Neuronal stem cell (in vitro differentiated cells): ENCODE results near the gene GDF7.

Experiments used
- DNase-seq: peaks from one replicate; pipeline ENCODE4 v3.0.0-alpha.2; 2013; ENCODE audit warnings: low spot score
- H2AFZ ChIP-seq: one replicate; pipeline ENCODE4 v1.6.1; 2013; ENCODE audit warnings: mild to moderate bottlenecking, low read length, inconsistent platforms
- H2AK5ac ChIP-seq: 2 replicates; pipeline ENCODE4 v1.6.1; 2013; ENCODE audit warnings: low read depth, mild to moderate bottlenecking, inconsistent platforms, low read length, moderate library complexity, mixed read lengths
- H2BK120ac ChIP-seq: 2 replicates; pipeline ENCODE4 v1.6.1; 2013; ENCODE audit warnings: low read depth, mild to moderate bottlenecking, inconsistent platforms, low read length, moderate library complexity, mixed read lengths
- H2BK12ac ChIP-seq: one replicate; pipeline ENCODE4 v1.6.1; 2013; ENCODE audit warnings: low read length, inconsistent platforms
- H2BK15ac ChIP-seq: 2 replicates; pipeline ENCODE4 v1.6.1; 2013; ENCODE audit warnings: mild to moderate bottlenecking, low read length, inconsistent platforms, mixed read lengths
- H2BK5ac ChIP-seq: one replicate; pipeline ENCODE4 v1.6.1; 2013; ENCODE audit warnings: inconsistent platforms, mild to moderate bottlenecking, low read length, moderate library complexity
- H3K14ac ChIP-seq: one replicate; pipeline ENCODE4 v1.6.1; 2013; ENCODE audit warnings: low read length, inconsistent platforms
- H3K18ac ChIP-seq: 2 replicates; pipeline ENCODE4 v1.6.1; 2013; ENCODE audit warnings: low read length, inconsistent platforms
- H3K23ac ChIP-seq: 2 replicates; pipeline ENCODE4 v1.6.1; 2013; ENCODE audit warnings: low read depth, mild to moderate bottlenecking, mixed read lengths, low read length, inconsistent platforms; ENCODE audit not compliant: poor library complexity
- H3K27ac ChIP-seq: replicated peaks from 3 replicates; pipeline ENCODE4 v1.5.1; 2013; ENCODE audit warnings: low read length, inconsistent platforms
- H3K27me3 ChIP-seq, 3 experiments: 2 replicates each; pipeline ENCODE4 v1.6.1; 2013; ENCODE audit warnings: low read length in 3 of 3, mild to moderate bottlenecking in 2 of 3, inconsistent platforms in 1 of 3, low read depth in 1 of 3, mixed read lengths in 1 of 3, moderate library complexity in 1 of 3; ENCODE audit not compliant: control insufficient read depth in 3 of 3, insufficient read depth in 3 of 3
- H3K36me3 ChIP-seq, 2 donors: replicated peaks in 1 of 2; 2 replicates each; pipeline ENCODE4 v1.6.1; 2013; ENCODE audit warnings: low read length in 2 of 2; ENCODE audit not compliant: control insufficient read depth in 2 of 2, insufficient read depth in 2 of 2
- H3K4ac ChIP-seq: 2 replicates; pipeline ENCODE4 v1.6.1; 2013; ENCODE audit warnings: inconsistent platforms, mild to moderate bottlenecking, low read length, moderate library complexity
- H3K4me1 ChIP-seq, 2 donors: 1 replicate in 1 of 2; 2 replicates in 1 of 2; pipeline ENCODE4 v1.6.1; 2013; ENCODE audit warnings: low read length in 2 of 2, low read depth in 1 of 2; ENCODE audit not compliant: control insufficient read depth in 2 of 2, insufficient read depth in 1 of 2
- H3K4me2 ChIP-seq: one replicate; pipeline ENCODE4 v1.6.1; 2013; ENCODE audit warnings: mild to moderate bottlenecking, low read length, inconsistent platforms; ENCODE audit not compliant: insufficient read depth, poor library complexity, severe bottlenecking
- H3K4me3 ChIP-seq, 2 donors: 2 replicates each; pipeline ENCODE4 v1.5.1; 2013; ENCODE audit warnings: low read length in 2 of 2, mild to moderate bottlenecking in 2 of 2, inconsistent platforms in 1 of 2, moderate library complexity in 1 of 2
- H3K79me1 ChIP-seq: one replicate; pipeline ENCODE4 v1.6.1; 2013; ENCODE audit warnings: low read depth, mild to moderate bottlenecking, inconsistent platforms, low read length, moderate library complexity
- H3K9ac ChIP-seq: one replicate; pipeline ENCODE4 v1.6.1; 2013; ENCODE audit warnings: mild to moderate bottlenecking, low read depth, low read length, inconsistent platforms; ENCODE audit not compliant: poor library complexity
- H3K9me3 ChIP-seq, 2 donors: replicated peaks in 1 of 2; 2 replicates each; pipeline versions ENCODE3 to v1.6.1; 2013; ENCODE audit warnings: low read length in 2 of 2, mild to moderate bottlenecking in 2 of 2, inconsistent platforms in 1 of 2, low read depth in 1 of 2, mixed read lengths in 1 of 2, moderate library complexity in 1 of 2; ENCODE audit not compliant: control insufficient read depth in 2 of 2, insufficient read depth in 1 of 2
- H4K8ac ChIP-seq: one replicate; pipeline ENCODE4 v1.6.1; 2013; ENCODE audit warnings: low read depth, mild to moderate bottlenecking, inconsistent platforms, low read length, moderate library complexity
- H4K91ac ChIP-seq: one replicate; pipeline ENCODE4 v1.6.1; 2013; ENCODE audit warnings: low read length, low read depth, mild to moderate bottlenecking, inconsistent platforms; ENCODE audit not compliant: poor library complexity
- WGBS, 2 donors: extraction: QIAGEN DNeasy Blood & Tissue Kit; methylation state at CpG; one replicate each; pipeline ENCODE4 v1.1.7; 2013; ENCODE audit warnings: missing lambda C conversion rate in 2 of 2, mixed read lengths in 1 of 2; ENCODE audit not compliant: insufficient read length in 2 of 2, insufficient replicate concordance in 1 of 2; ENCODE audit errors: extremely low coverage in 2 of 2; 5-methylcytosine and 5-hydroxymethylcytosine counted together

GDF7 gene

DNA sequence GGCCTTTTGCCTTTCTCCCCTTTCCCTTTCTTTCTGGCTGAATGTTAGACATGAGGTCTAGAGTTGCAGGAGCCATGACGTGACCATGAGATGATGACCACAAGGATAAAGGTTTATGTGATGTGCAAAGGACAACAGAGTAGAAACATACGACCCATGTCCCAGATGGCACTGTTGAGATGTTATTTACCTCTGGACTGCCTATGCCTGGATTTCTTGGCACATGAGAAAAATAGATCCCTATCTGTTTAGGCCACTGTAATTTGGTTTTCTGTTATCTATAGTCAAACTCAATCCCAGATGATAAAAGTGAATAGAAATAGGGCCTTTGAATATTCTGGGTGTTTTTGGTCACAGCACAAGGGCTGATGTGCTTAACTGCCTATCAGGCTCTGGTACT is 58.8 kb downstream of the GDF7 start:
- Histone ChIP-seq H3K27me3 (no peaks in the 10 kb centered on the region), H3K9ac (no peak overlapping the region), H3K4me3 (no peak overlapping the region), H2BK120ac (no peak overlapping the region), H4K8ac (no peak overlapping the region), H3K79me1 (no peaks in the 10 kb centered on the region), H3K36me3 (peaks cover 1 to 51% of the 10 kb centered on the region in 2 donors), H3K9me3 (peaks cover 0 to 5% of the 10 kb centered on the region in 2 donors), H2AK5ac (no peak overlapping the region), H2BK15ac (no peak overlapping the region), H4K91ac (no peak overlapping the region), H2BK5ac (no peak overlapping the region), H2BK12ac (no peak overlapping the region), H3K18ac (no peak overlapping the region), H3K4ac (no peak overlapping the region), H3K4me1 (peaks cover 6 to 14% of the 10 kb centered on the region in 2 donors), H3K27ac (no peak overlapping the region), H3K4me2 (no peak overlapping the region), H3K14ac (no peak overlapping the region), H3K23ac (no peak overlapping the region), H2AFZ (no peak overlapping the region)
- DNase-seq, result no peak
- no CpG with 5 or more reads among the region's 2 CpGs for WGBS, 2 donors

- no peak for DNase-seq
- no peak overlapping the region for H2BK120ac ChIP-seq
- H2BK15ac ChIP-seq, result no peak overlapping the region
- peaks cover 0 to 5% of the 10 kb centered on the region in 2 donors for H3K9me3 ChIP-seq
- no peak overlapping the region for H3K4me2 ChIP-seq
- H4K91ac ChIP-seq, result no peak overlapping the region
- WGBS, 2 donors, result 100% methylated on average over 1 of the region's 5 CpGs
- no peak overlapping the region for H4K8ac ChIP-seq
- no peak overlapping the region for H3K23ac ChIP-seq
- H3K79me1 ChIP-seq, result no peaks in the 10 kb centered on the region
- no peak overlapping the region for H3K9ac ChIP-seq
- H2AFZ ChIP-seq, result no peak overlapping the region
- H3K14ac ChIP-seq, result no peak overlapping the region
- peaks cover 1 to 58% of the 10 kb centered on the region in 2 donors for H3K36me3 ChIP-seq
- H3K4me1 ChIP-seq, result peaks cover 6 to 14% of the 10 kb centered on the region in 2 donors
- no peak overlapping the region for H2BK12ac ChIP-seq
- H3K4ac ChIP-seq, result no peak overlapping the region
- no peak overlapping the region for H3K18ac ChIP-seq
- H2BK5ac ChIP-seq, result no peak overlapping the region
- no peak overlapping the region for H2AK5ac ChIP-seq
- no peak overlapping the region for H3K27ac ChIP-seq
- no peak overlapping the region for H3K4me3 ChIP-seq
- H3K27me3 ChIP-seq, result no peaks in the 10 kb centered on the region
These were observed 60.0 kb downstream of the GDF7 start for GRCh38 chr2:20726913-20727312.

GRCh38 chr2:20728114-20728758 is 61.3 kb downstream of the GDF7 start:
- no peak overlapping the region for H4K91ac ChIP-seq
- H3K4me1 ChIP-seq, result peaks cover 6 to 14% of the 10 kb centered on the region in 2 donors
- H3K4me3 ChIP-seq, result no peak overlapping the region
- H2BK5ac ChIP-seq, result no peak overlapping the region
- H2BK15ac ChIP-seq, result no peak overlapping the region
- H3K18ac ChIP-seq, result no peak overlapping the region
- peaks cover 0 to 2% of the 10 kb centered on the region in 2 donors for H3K9me3 ChIP-seq
- H3K14ac ChIP-seq, result no peak overlapping the region
- H3K9ac ChIP-seq, result no peak overlapping the region
- no peaks in the 10 kb centered on the region for H3K27me3 ChIP-seq
- no peak overlapping the region for H2AFZ ChIP-seq
- no peak overlapping the region for H3K4ac ChIP-seq
- H3K36me3 ChIP-seq, result peaks cover 1 to 57% of the 10 kb centered on the region in 2 donors
- no peak overlapping the region for H3K23ac ChIP-seq
- no peak overlapping the region for H3K27ac ChIP-seq
- H2AK5ac ChIP-seq, result no peak overlapping the region
- DNase-seq, result peak; percentile 14
- H4K8ac ChIP-seq, result no peak overlapping the region
- no peaks in the 10 kb centered on the region for H3K79me1 ChIP-seq
- H2BK120ac ChIP-seq, result no peak overlapping the region
- WGBS, 2 donors, result no CpG with 5 or more reads among the region's 4 CpGs
- H3K4me2 ChIP-seq, result no peak overlapping the region
- H2BK12ac ChIP-seq, result no peak overlapping the region
